Spleen (tissue), 11 donors: ENCODE results near the gene GP1BB. TPM values are rescaled to one million over a fixed set of nuclear protein-coding genes. Genes with fewer than 3 reads are reported as not detected.

Source experiments
- DNase-seq: peaks from one replicate; pipeline ENCODE4 v3.0.0-alpha.2; 2020
- H3K27ac ChIP-seq, 8 donors: fragments of 200-600 bp; sonication (generic) in 7 of 8; 1 replicate in 4 of 8; 2 replicates in 4 of 8; pipeline versions ENCODE4 v1.5.0 to v1.8.0; 2016 to 2021; ENCODE audit warnings: inconsistent platforms in 4 of 8, mild to moderate bottlenecking in 4 of 8, moderate library complexity in 1 of 8
- H3K27me3 ChIP-seq, 7 donors: fragments of 200-600 bp; sonication (generic) in 6 of 7; replicated peaks in 1 of 7; 1 replicate in 4 of 7; 2 replicates in 3 of 7; pipeline versions ENCODE4 v1.5.0 to v1.8.0; 2016 to 2021; ENCODE audit warnings: inconsistent platforms in 3 of 7, mild to moderate bottlenecking in 1 of 7
- H3K36me3 ChIP-seq, 6 donors: fragments of 200-600 bp; sonication (generic) in 5 of 6; 1 replicate in 4 of 6; 2 replicates in 2 of 6; pipeline versions ENCODE4 v1.5.0 to v1.8.0; 2016 to 2021; ENCODE audit warnings: inconsistent platforms in 2 of 6
- H3K4me1 ChIP-seq, 6 donors: fragments of 200-600 bp; sonication (generic) in 5 of 6; 1 replicate in 3 of 6; 2 replicates in 3 of 6; pipeline versions ENCODE4 v1.5.0 to v1.8.0; 2016 to 2021; ENCODE audit warnings: inconsistent platforms in 3 of 6
- H3K4me3 ChIP-seq, 8 donors: fragments of 200-600 bp; sonication (generic) in 7 of 8; 1 replicate in 4 of 8; 2 replicates in 4 of 8; pipeline versions ENCODE4 v1.5.0 to v1.8.0; 2016 to 2021; ENCODE audit warnings: inconsistent platforms in 4 of 8, mild to moderate bottlenecking in 4 of 8, moderate library complexity in 2 of 8
- H3K9me3 ChIP-seq, 8 donors: fragments of 200-600 bp; sonication (generic) in 7 of 8; 1 replicate in 4 of 8; 2 replicates in 4 of 8; pipeline versions ENCODE4 v1.5.0 to v1.8.0; 2016 to 2021; ENCODE audit warnings: inconsistent platforms in 4 of 8
- POLR2A ChIP-seq, 3 donors: fragments of 450-650 bp; IDR thresholded peaks; one replicate each; pipeline ENCODE4 v1.5.1; 2017; ENCODE audit warnings: antibody characterized with exemption in 3 of 3, mild to moderate bottlenecking in 1 of 3
- POLR2AphosphoS5 ChIP-seq, 3 donors: sonication (generic); formaldehyde crosslinking; IDR thresholded peaks; one replicate each; pipeline ENCODE4 v1.5.1; 2017; ENCODE audit warnings: antibody characterized with exemption in 3 of 3
- WGBS, 5 donors: extraction: QIAGEN DNeasy Blood & Tissue Kit in 3 of 5; methylation state at CpG; one replicate each; pipeline versions ENCODE4 v1.1.5 to v1.1.7; 2013 to 2018; 5-methylcytosine and 5-hydroxymethylcytosine counted together
- intact Hi-C: fragments of 100-400 bp; cut with DNase I; formaldehyde crosslinking; loops from one replicate; pipeline ENCODE4 v1.15.0; 2023; ENCODE audit warnings: low total_unique reads
- polyA plus RNA-seq, 3 donors: library from polyadenylated mRNA; stranded (reverse); fragments of 200-250 nt; gene quantifications; one replicate each; pipeline ENCODE4 v1.2.1, GENCODE V29; 2013
- total RNA-seq, 7 donors: library from RNA; depleted of rRNA in 3 of 7; stranded (reverse); fragments of >200 nt in 3 of 7; fragmentation: NEBNext Ultra II Directional in 4 of 7; extraction: Animal tissue kit (Norgen Biotek cat#: 25700) in 4 of 7; gene quantifications; one replicate each; pipeline versions ENCODE4 v1.1.0 to v1.2.1, GENCODE V29; 2016 to 2021
- TF ChIP-seq, protein P1 (sequence below), 11 experiments: fragments of 200-600 bp in 7 of 11; fragments of 450-650 bp in 4 of 11; sonication (generic) in 4 of 11; IDR thresholded peaks in 8 of 11; conservative IDR thresholded peaks in 3 of 11; 1 replicate in 7 of 11; 2 replicates in 4 of 11; pipeline versions ENCODE4 v1.4.0 to v1.8.0; 2016 to 2021; ENCODE audit warnings: antibody characterized with exemption in 11 of 11, inconsistent platforms in 4 of 11, mild to moderate bottlenecking in 1 of 11
- donor health status: healthy with polysubstance abuse.
- donor health status: DM: no; HTN: no; CAD: no; lungs with moderate emphysema.
- donor health status: DM: no; HTN: no; CAD: no.
- donor health status: Bipolar disorder and iron deficiency.
- donor health status: healthy.
- donor health status: DM: no; HTN: no; CAD: no.
- donor health status: DM: yes; HTN: yes; CAD: no.

GP1BB gene
- total and polyA plus RNA-seq, 10 donors: 4.2 to 25.4 (median 13.1) TPM

DNA sequence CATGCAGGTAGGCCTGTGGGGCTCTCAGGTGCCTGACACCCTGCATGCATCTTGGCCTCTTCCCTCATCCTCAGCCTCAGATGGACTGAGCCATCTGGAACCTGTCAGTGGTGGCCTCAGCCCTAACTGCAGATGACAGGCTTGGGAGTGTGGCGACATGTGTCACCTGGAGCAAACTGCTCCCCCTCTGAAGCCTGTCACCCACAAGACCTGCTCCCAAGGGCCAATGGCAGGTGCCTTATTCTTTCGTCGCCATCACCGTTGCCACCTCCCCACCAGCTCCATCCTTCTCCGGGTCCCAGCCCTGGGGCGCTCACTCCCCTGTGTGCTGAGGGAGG, 12.6 kb upstream of the GP1BB start:
- Histone ChIP-seq H3K27ac (no peak overlapping the region), H3K27me3 (peaks cover 0 to 80% (median 25%) of the 10 kb centered on the region in 7 donors), H3K4me3 (no peak overlapping the region), H3K36me3 (no peaks in the 10 kb centered on the region), H3K9me3 (no peaks in the 10 kb centered on the region), H3K4me1 (peaks cover 0 to 31% (median 14%) of the 10 kb centered on the region in 6 donors)
- intact Hi-C loops: no loop called here
- TF ChIP-seq, protein P1, sequence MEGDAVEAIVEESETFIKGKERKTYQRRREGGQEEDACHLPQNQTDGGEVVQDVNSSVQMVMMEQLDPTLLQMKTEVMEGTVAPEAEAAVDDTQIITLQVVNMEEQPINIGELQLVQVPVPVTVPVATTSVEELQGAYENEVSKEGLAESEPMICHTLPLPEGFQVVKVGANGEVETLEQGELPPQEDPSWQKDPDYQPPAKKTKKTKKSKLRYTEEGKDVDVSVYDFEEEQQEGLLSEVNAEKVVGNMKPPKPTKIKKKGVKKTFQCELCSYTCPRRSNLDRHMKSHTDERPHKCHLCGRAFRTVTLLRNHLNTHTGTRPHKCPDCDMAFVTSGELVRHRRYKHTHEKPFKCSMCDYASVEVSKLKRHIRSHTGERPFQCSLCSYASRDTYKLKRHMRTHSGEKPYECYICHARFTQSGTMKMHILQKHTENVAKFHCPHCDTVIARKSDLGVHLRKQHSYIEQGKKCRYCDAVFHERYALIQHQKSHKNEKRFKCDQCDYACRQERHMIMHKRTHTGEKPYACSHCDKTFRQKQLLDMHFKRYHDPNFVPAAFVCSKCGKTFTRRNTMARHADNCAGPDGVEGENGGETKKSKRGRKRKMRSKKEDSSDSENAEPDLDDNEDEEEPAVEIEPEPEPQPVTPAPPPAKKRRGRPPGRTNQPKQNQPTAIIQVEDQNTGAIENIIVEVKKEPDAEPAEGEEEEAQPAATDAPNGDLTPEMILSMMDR (IDR thresholded peaks at IDR 0.05 in 8 of 11, conservative IDR thresholded peaks at IDR 0.05 in 3 of 11): no peak
- TF ChIP-seq POLR2A (IDR thresholded peaks at IDR 0.05): no peak
- TF ChIP-seq POLR2AphosphoS5 (IDR thresholded peaks at IDR 0.05): no peak
- peak; percentile 56 for DNase-seq
- WGBS, 5 donors: 88 to 96% (median 92%) methylated on average over 6 of the region's 6 CpGs

DNA sequence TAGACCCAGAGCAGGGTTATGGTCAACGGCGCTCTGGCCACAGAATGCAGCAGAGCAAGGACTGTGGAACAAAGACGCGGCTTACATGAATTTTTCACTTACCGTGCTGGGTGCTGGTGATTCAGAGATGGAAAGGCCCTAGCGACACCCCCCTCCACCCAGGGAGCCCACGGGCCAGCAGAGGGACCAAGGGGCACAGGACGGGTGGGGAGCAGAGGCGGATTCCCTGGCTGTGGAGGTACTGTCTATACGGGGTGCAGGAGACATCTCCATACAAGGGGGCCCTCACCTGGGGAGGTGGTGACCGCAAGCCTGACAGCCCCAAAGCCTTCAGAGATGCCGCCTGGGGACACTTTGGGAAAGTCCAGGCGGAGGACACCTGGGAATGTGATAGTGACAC, 10.1 kb upstream of the GP1BB start:
- DNase-seq: peak; percentile 52
- peak overlapping the region in 1 of 8 donors; percentile 53 for H3K4me3 ChIP-seq

DNA sequence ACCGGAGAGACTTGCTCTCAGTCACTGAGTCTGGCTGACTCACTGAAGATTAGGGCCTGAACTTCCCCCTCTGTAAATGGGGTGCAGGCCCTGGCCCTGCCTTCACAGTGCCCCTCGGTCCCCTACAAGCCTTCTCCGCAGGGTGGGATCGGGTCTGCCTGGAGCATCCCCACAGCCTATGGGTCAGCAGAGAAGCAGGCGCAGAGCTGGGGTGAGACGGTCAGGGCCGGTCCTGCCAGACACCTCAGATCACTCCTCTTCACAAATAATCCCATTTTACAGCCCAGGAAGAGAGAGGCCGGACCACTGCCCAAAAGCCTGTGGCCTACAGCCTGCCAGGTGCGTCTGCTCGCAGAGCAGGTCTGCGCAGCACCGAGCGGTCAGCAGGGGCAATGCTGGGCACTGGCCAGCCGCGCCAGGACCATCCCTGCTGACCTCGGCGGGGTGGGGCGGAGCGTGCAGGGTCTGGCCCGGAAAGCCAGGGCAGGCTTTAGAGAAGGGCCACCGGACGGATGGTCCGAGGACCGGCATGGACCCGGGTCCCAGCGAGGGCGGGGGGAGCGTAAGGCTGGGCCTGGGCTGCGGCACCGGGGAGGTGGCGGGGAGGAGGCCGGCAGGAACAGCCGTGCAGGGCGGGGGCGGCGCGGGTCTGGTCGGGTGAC, 9.6 kb upstream of the GP1BB start:
- peaks cover 3 to 53% (median 34%) of the 10 kb centered on the region in 6 donors for H3K4me1 ChIP-seq
- peak in 1 of 3 donors; percentile 9 for TF ChIP-seq POLR2AphosphoS5 (IDR thresholded peaks at IDR 0.05)
- TF ChIP-seq POLR2A (IDR thresholded peaks at IDR 0.05): no peak
- no peaks in the 10 kb centered on the region for H3K9me3 ChIP-seq
- DNase-seq: peak; percentile 81
- H3K27me3 ChIP-seq: peaks cover 0 to 82% (median 37%) of the 10 kb centered on the region in 7 donors
- 28 to 50% (median 32%) methylated on average over 17 to 38 of the region's 38 CpGs for WGBS, 5 donors
- intact Hi-C loops: no loop called here
- peak overlapping the region in 1 of 8 donors; percentile 37 for H3K27ac ChIP-seq
- peak overlapping the region in 7 of 8 donors; percentile 13 to 73 (median 53) for H3K4me3 ChIP-seq
- no peaks in the 10 kb centered on the region for H3K36me3 ChIP-seq

More for the DNA sequence above, 10.1 kb upstream of the GP1BB start:
- intact Hi-C loops: no loop called here
- no peaks in the 10 kb centered on the region for H3K9me3 ChIP-seq
- peaks cover 0 to 82% (median 31%) of the 10 kb centered on the region in 7 donors for H3K27me3 ChIP-seq
- H3K36me3 ChIP-seq: no peaks in the 10 kb centered on the region
- WGBS, 5 donors: 88 to 97% (median 92%) methylated on average over 9 to 13 of the region's 13 CpGs
- H3K27ac ChIP-seq: no peak overlapping the region
- TF ChIP-seq POLR2AphosphoS5 (IDR thresholded peaks at IDR 0.05): no peak
- TF ChIP-seq, protein P1 (IDR thresholded peaks at IDR 0.05 in 8 of 11, conservative IDR thresholded peaks at IDR 0.05 in 3 of 11): no peak
- no peak for TF ChIP-seq POLR2A (IDR thresholded peaks at IDR 0.05)
- H3K4me1 ChIP-seq: peaks cover 0 to 51% (median 28%) of the 10 kb centered on the region in 6 donors

DNA sequence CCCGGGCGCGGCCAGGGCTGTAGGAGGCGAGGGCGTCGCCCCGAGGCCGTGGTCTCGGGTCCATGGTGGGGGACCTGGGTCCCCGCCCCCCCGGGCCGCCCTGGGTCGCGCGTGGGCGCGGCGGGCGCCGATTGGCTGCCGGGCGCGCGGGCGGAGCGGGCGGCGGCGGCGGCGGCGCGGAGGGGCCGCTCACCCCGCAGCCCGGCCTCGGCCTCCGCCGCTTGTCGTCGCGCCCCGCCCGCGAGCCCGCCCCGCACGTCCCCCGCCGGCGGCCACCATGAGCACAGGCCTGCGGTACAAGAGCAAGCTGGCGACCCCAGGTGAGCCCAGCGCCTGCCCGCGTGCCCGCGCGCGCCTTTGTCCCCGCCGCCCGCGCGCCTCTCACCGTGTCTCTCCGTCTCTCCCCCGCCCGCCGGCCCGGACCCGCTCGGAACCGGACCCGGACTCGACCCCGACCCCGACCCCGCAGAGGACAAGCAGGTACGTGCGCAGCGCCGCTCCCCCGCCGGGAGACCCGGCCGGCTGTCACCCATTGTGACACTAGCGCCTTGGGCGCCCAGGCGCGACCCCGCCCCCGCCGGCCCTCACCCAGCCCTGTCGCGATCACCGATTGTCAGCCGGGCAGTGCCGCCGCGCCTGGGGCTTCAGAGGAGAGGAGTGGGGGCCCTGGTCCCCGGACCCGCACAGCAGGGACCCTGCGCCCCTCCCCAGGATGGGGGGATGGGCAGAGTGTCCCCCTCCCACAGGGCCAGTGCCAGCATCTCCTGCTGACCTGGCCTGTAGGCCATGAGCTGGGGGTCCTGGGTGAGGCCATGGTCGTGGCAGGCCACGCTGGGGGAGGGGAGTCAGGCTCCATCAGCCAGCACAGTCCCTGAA, 8.8 kb upstream of the GP1BB start, which contains the start of gene SEPTIN5:
Gene SEPTIN5 (plus strand): TSS at position 192 of the 876 bp plus-strand sequence. CDS start 86 bp downstream, at position 278.
- H3K9me3 ChIP-seq: no peaks in the 10 kb centered on the region
- peaks cover 0 to 4% (median 0%) of the 10 kb centered on the region in 6 donors for H3K36me3 ChIP-seq
- peak within 1 kb of the TSS in 2 of 8 donors; percentile 48 to 74 for H3K27ac ChIP-seq
- peak; percentile 80 for DNase-seq
- peak within 1 kb of the TSS; percentile 23 to 73 (median 47) for H3K4me3 ChIP-seq
- peaks cover 9 to 61% (median 39%) of the 10 kb centered on the region in 6 donors for H3K4me1 ChIP-seq
- intact Hi-C loops: no loop called here
- peaks cover 0 to 82% (median 44%) of the 10 kb centered on the region in 7 donors for H3K27me3 ChIP-seq
- no peak for TF ChIP-seq POLR2AphosphoS5 (IDR thresholded peaks at IDR 0.05)
- TF ChIP-seq, protein P1 (IDR thresholded peaks at IDR 0.05 in 8 of 11, conservative IDR thresholded peaks at IDR 0.05 in 3 of 11): no peak
- TF ChIP-seq POLR2A (IDR thresholded peaks at IDR 0.05): no peak
- WGBS, 5 donors: 0 to 18% (median 2%) methylated on average over 9 to 106 of the region's 106 CpGs
